HuH-7 (cell line): Measurements from ENCODE around the gene MCC.
A peak's percentile ranks its signal among the peaks of the same experiment; 100 is the strongest.

Source experiments
- DNase-seq: peaks from one replicate; pipeline ENCODE4 v3.0.0; 2011; ENCODE audit warnings: low spot score

Gene MCC

DNA sequence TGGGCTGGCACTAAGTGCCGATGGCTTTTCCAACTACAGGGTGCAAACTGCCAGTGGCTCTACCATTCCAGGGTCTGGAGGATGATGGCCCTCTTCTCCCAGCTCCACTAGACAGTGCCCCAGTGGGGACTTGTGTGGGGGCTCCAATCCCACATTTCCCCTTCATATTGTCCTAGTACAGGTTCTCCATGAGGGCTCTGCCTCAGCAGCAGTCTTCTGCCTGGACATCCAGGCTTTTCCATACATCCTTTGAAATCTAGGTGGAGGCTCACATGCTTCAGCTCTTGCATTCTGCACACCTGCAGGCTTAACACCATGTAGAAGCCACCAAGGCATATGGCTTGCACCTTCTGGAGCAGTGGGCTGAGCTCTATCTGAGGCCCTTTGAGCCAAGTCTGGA is 123.8 kb downstream of the MCC start:
- DNase-seq = no peak

DNA sequence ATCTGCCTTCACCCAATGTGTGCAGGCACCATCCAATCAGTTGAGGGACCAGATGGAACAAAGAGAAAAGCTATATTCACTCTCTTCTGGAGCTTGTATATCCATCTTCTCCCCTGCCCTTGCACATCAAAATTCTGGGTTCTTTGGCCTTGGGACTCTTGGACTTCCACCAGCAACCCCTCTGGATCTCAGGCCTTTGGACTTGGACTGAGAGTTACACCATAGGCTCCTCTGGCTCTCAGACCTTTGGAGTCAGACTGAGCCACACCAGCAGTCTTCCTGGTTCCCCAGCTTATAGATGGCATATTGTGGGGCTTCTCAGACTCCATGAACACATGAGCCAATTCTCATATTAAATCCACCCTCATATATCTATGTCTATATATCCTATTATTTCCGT is 126.6 kb downstream of the MCC start:
- DNase-seq = no peak

DNA sequence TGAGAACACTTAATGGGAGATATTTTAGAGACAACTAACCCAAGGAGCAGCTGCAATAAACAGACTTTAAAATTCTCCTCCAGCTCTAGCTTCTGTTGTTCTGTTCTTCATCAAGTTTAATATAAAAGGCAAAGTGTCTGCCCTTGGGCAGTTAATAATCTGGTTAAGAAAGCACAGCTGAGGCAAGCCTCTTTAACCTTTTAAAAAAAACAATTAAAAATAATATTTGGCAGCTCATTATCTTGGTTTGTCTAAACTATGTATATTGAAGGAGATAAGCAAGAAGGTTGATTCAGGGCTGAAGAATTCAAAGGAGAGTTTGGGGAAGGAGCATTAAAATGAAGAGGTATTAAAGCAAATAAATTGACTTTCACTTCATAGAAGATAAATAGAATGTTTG is 128.8 kb downstream of the MCC start:
- DNase-seq = no peak

DNA sequence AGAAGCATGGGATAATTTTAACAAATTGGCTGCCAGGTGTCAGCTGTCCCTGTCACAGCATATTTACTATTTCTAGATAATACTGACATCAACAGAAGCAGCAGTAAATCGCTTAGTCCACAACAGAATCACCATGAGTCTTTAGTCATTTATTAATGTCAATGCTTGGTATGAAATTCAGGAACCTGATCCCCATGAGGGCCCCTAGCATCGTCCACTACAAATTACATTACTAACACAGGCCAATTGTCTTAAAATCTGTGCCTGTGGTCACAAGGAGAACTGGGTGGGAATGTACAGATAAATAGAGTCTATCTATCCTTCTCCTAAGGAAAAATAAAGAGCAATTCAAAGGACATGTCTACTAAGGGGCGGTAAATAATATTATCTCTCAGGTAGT is 129.6 kb downstream of the MCC start:
- no peak for DNase-seq

DNA sequence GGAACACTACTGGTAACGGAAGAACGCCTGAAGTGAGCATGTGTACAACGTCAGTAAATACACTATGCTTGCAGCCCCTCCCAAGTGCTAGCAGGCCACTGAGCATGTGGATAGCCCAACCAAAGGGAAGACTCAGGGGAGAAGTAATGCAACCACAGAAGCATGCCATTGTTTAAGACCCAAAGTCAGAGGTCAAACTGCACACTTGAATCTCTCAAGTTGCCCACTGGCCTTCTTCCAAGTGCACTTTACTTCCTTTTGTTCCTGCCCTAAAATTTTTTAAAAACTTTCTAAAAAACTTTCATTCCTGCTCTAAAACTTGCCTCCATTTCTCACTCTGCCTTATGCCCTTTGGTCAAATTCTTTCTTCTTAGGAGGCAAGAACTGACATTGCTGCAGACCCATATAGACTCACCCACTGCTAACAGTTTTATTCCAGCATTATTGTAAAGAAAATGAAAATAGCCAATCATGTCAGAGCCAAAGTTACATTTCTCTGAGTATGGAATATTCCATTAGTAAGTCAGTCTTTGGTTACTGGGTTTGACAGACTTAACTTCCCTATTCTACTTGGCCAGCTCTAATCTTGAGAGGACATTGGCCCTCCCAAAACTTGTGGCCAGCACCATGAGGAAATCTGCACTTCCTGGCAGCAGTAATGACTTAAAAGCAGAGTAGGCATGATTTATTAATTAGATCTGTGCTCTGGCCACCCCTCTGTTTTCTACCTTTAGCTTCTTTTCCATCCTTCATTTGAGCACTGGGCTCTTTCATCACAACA is 130.4 kb downstream of the MCC start:
- DNase-seq = no peak

DNA sequence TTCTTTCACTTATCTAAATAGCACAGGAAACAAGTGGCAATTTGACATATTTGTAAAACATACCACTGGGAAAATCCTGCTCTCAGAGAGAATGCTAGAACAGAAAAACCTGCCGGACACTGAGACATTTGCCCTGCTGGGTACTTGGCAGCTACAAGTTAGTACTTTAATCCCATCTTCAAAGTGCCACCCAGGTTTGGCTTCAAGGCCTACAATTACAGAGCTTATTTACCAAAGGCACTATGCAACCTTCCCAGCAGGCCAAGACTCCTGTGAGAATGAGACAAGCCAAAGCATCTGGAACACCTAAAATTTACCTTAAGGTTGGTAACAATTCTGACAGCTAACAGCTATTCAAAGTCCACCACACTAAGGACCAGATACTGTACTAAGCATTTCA is 131.8 kb downstream of the MCC start:
- DNase-seq = no peak

DNA sequence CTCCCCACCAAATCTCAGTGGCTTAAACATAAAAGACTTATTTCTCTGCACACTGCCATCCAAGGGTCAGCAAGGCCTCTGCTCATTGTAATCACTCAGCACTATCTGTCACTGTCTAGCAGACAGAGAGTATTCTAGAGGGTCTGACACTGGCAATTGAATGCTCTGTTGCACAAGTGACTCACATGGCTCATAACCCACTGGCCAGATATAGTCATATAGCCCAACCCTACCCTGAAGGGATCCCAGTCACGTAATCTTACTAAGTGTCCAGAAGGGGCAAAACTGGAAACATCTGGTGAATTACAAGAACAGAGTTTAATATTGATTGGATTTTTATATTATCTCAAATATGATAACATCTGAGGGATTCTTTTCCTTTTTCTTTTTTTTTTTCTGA is 134.2 kb downstream of the MCC start:
- no peak for DNase-seq

DNA sequence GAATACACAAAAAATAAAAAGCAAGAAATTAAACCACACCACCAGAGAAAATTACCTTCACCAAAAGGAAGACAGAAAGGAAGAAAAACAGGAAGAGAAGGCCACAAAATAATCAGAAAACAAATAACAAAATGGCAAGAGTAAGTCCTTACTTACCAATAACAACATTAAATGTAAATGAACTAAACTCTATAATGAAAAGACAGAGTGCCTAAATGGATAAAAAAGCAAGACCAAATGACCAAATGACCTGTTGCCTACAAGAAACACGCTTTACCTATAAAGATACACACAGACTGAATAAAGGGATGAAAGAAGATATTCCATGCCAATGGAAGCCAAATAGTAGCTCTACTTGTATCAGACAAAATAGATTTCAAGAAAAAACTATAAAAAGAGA is 140.7 kb downstream of the MCC start:
- DNase-seq = no peak

DNA sequence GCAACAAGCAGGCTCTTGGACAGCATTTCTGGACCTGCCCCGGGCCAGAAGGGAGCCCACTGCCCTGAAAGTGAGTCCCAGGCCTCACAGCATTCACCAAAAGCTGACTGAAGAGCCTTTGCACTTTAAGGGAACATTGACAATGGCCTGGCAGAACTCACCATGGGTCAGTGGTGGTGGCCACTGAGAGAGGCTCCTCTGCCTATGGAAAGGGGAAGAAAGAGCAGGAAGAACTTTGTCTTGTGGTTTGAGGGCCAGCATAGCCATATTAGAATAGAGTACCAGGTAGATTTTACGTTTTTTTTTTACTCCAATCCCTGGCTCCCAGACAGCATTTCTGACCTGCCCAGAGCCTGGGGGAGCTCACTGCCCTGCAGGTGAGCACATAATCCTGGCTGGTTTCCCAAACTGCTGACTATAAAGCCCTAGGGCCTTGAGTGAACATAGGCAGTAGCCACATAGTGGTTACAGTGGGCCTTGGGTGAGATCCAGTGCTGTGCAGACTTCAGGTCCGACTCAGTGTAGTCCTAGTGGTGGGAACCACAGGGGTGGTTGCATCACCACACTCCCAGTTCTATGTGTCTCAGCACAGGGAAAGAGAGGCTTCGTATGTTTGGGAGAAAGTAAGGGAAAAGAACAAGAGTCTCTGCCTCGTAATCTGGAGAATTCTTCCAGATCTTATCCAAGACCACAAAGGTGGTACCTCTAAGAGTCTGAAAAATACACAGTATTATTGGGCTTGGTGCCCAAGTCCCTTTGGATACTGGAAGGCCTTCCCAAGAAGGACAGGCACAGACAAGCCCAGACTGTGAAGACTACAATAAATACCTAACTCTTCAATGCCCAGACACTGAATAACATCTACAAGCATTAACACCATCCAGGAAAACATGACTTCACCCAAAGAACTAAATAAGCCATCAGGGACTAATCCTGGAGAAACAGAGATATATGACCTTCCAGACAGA is 143.0 kb downstream of the MCC start:
- no peak for DNase-seq

DNA sequence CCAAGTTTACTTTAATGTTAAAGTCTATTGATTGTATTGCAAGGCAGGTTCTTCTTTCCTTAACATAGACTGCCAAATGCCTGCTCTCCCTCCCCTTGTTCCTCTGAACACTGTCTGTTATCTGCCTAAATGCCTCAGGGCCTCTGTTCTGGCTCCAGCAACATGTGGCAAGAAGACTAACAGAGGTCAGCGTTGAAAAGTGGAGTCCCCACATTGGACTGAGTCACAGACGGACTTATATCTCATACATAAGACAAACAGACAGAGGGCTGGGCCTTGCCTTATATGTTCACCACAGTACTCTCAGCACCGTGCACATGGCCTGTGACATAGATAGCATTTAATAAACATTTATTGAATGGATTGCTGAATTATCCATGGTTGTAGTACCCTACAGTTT is 144.9 kb downstream of the MCC start:
- no peak for DNase-seq

DNA sequence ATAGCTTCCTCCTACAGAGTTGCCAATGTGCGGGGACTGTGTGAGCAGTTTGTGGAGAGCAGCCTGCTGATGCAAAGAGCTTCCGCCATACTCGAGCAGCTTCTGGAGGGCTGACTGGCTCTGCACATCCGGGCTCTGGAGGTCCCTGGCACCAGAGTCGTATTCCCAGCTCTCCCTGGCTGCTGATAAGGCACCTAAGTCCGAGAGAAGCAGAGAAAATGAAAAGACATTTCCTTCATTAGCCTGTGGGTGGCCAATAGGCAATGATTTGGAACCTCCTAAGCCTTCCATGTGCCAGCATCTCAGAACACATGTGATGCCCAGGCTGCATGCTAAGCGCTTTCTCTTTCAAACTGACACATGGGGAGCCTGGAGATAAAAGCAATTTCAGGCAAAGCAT is 147.7 kb downstream of the MCC start:
- DNase-seq = no peak

DNA sequence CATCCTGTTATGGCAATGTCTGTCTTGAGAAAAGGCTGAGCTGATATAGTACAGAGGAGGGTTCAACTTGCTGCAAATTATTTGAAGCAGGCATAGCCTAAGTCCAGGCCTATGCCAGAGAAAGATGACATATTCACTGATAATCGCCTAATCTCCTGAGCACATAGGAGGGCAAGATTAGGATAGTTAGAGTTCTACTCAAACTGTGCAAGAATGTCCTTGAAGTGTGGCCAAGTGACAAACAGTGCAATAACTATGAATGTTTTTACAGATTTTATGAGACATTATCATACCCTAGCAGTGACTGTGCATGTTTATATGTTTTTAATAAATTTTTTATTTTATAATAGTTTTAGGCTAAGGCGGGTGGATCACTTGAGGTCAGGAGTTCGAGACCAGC is 149.6 kb downstream of the MCC start:
- DNase-seq = no peak

DNA sequence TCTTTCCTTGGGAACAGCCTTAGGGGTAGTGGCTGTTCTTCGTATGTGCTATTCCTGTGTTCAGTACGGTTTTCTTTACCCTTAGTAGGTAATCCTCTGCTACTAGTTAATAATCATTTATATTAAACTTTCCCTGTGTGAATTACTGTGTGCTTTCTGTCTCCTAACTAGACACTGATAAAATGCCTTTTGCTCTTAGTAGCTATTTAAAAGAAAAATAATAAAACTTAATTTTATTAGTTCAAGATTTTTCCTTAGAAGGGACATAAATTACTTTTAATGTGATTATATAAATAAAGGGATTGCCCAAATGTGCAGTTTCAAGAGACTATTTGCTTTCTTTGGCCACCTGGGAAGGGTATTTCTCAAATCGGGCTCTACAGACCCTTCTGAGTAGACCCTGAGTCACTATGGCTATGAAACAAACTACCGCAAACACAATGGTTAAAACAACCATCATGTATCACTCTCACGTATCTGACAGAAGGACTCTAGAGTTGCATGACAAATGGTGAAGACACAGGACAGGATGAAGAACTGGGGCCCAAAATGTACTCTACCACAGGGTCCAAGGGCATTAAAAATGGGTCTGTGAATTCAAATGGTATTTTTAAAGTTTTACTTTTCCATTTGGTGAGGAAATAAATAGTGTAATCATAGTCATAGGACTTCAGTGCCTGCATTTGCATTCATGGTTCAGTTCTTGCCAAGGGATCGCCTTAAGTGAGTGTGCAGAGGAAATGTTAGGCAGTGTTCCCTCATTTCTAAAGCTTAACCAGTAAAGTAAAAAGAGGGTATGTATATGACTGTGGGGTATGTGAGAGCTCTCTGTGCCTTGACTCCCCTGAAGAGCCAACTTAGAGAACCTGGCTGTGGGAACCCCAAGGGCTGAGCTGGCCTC is 150.5 kb downstream of the MCC start:
- DNase-seq = no peak

DNA sequence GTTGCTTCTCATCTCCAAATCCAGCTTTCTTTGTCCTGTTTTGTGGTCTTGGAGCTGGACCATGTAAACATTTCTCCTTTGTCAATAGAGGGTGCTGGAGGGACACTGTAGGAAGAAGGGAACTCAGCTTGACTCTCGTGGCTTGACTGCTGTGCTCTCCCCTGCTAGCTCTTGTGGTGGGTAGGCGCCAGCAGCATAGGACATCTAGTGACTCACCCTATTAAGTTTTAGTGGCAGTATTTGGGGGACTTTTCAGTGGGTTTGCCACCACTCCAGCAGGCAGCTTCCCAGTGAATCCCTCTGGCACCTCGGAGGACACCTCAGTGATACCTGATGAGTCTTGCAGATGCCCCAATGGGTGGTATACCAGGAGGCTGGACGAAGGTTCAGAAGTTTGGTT is 151.3 kb downstream of the MCC start:
- DNase-seq = peak; percentile 32

DNA sequence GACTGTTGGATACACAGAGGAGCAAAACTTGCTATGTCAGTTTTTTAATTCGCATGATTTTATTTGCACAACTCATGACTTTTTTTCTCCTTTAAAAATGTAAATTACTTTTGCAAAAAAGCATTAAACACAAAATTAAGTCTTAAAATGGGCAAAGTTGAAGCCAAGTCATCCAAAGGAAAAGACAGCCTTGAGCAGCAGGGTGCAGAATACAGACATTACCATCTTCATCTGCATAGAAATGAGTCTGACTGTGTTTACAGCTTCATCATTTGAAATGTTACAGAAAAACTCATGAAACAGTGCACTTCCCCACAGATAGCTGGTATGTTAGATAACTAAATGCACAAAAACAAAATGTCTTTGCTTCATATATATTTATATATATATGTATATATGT is 154.8 kb downstream of the MCC start:
- no peak for DNase-seq

DNA sequence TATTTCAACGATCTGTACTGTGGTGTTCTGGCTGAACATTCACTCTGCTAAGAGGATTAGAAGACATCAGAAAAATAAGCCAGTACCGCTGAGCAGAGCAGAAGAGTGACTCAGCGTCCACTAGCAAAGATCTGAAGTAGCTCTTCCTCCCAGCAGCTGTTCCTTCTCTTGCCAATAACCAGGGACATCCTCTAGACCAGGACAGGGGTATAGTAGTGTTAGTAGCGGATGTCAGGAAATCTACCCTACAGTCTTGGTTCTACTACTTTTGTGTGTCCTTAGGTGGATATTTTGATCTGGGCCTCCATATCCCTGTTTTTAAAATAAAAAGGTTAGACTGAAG is 157.1 kb downstream of the MCC start:
- no peak for DNase-seq

DNA sequence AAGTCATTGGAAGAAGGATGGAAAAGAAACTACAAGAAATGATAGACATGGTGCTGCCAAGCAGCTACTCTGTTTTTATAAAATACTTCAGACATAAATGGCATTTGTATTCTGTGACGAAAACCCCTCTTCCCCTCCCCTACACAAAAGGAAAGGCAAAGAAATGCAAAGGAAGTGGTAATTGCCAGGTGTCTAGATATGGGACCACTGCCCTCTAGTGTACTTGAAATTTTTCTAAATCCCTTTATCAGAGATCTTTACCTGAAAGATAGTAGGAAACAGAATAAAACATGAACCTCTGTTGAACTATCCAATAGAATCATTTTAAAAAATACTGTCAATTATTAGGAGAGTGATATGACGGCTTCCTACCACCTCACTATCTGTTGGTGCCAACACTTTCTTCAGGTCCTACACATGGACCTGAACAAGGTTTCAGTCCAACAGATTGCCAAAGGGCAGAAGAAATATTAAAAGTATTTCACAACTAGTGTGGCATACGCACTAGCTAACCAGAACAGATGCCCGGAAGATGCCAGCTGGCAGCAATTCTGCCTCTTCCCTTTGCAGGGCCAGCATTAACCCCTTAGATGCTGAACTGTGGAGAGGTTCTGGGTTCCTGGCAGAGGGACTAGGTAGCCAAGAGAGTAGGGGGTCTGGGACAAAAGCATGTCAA is 157.6 kb downstream of the MCC start:
- DNase-seq = peak; percentile 31

DNA sequence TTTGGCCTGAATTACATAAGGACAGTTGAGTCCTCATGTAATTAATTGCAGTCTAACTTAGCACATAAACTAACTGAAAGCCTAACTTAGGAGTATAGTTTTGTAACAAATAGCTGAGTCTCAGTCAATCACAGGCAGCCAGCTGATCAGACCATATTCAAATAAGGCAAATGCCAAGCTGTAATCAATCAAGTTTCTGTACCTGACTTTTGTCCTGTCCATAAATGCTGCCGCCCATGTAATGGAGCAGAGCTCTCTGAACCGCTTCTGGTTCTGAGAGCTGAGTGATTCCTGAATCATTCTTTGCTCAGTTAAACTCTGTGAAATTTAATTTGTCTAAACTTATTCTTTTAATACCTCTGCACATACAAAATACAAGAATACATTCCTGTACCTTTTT is 158.3 kb downstream of the MCC start:
- DNase-seq = no peak

DNA sequence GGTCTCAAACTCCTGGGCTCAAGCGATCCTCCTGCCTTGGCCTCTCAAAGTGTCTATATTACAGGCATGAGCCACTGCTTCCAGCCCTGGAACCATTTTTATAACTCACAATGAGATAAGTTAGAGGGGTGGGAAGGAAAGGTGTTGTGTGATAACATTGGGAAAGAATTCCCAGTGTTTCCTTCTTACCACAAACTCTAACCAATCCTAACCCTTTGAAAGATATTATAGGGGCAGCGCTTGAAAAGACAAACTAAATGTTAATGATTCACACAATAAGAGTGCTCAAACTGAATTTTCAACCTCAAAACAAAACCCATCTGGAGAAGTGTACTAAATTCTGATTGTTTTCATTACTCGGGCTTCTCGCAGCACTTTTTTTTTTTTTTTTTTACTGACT is 163.2 kb downstream of the MCC start:
- peak; percentile 21 for DNase-seq

DNA sequence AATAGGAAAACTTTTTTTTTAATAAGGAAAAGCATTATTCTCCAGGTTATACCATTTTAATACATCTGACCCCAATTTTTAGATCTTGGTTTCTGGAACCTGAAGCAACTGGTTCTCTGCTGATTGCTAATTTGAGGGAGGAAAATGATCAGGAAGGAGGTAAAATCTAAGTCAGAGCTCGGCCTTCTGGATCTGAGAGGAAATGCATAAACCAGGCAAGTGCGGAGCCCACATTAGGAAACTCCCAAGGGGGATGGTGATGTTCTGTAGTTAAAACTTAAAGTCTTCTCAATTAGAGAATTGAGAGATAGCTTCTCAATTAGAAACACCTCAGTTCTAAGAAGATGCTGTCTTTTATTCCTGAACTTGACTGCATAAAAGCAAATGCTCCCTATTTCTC is 167.0 kb downstream of the MCC start:
- no peak for DNase-seq

DNA sequence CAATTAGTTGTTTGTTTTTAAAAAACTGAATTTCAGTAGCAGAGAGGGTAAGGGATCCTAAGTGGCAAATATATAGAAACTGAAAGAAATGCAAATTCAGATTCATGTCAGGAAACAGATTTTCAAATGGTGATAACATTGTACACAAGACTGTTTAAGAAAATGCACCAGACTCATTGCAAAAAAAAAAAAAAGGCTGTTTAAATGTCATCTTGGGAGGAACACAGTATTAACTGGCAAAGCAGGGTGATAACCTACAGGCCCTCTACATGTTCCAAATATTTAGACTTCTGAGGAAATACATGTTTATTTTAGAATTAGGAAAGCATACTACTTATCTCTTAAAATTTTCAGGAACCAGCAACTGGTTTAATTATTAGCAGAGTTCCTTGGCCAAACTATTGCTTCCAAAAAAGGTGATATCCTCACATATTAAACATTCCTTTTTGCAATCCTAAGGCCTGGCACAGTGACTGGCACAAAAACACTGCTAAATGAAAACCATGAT is 167.9 kb downstream of the MCC start:
- DNase-seq = no peak
